ENCODE data around the gene RTKN. TPM values are rescaled to one million over a fixed set of nuclear protein-coding genes. Genes with fewer than 3 reads are reported as not detected.

Gene RTKN
- total RNA-seq, 1 donor from 2014 or later, result 88.7 TPM

- no peak for TF ChIP-seq CTCF (IDR thresholded peaks at IDR 0.05; ENCODE audit: partially characterized antibody, unreplicated experiment)
- no peaks in the 10 kb centered on the region for H3K36me3 Mint-ChIP-seq (ENCODE audit: unreplicated experiment)
- H3K27me3 Mint-ChIP-seq (ENCODE audit: unreplicated experiment), result peaks cover 2% of the 10 kb centered on the region
- no peak overlapping the region for H3K27ac Mint-ChIP-seq (ENCODE audit: unreplicated experiment)
- DNase-seq, result no peak
- H3K4me1 Mint-ChIP-seq (ENCODE audit: low read depth, unreplicated experiment), result peaks cover 3% of the 10 kb centered on the region
- no peak overlapping the region for H3K4me3 Mint-ChIP-seq (ENCODE audit: unreplicated experiment)
- peaks cover 8% of the 10 kb centered on the region for H3K9me3 Mint-ChIP-seq (ENCODE audit: unreplicated experiment)
Observed at GRCh38 chr2:74429487-74430451, 12.0 kb downstream of the RTKN start.

- Mint-ChIP-seq H3K27me3 (ENCODE audit: unreplicated experiment) (peaks cover 2% of the 10 kb centered on the region), H3K4me3 (ENCODE audit: unreplicated experiment) (no peak overlapping the region), H3K36me3 (ENCODE audit: unreplicated experiment) (no peaks in the 10 kb centered on the region), H3K9me3 (ENCODE audit: unreplicated experiment) (peaks cover 7% of the 10 kb centered on the region), H3K4me1 (ENCODE audit: low read depth, unreplicated experiment) (peaks cover 3% of the 10 kb centered on the region), H3K27ac (ENCODE audit: unreplicated experiment) (no peak overlapping the region)
- no peak for TF ChIP-seq CTCF (IDR thresholded peaks at IDR 0.05; ENCODE audit: partially characterized antibody, unreplicated experiment)
- DNase-seq, result no peak
Observed at GRCh38 chr2:74428675-74429074, 13.1 kb downstream of the RTKN start.

- H3K36me3 Mint-ChIP-seq (ENCODE audit: unreplicated experiment), result no peaks in the 10 kb centered on the region
- no peak overlapping the region for H3K27ac Mint-ChIP-seq (ENCODE audit: unreplicated experiment)
- H3K4me3 Mint-ChIP-seq (ENCODE audit: unreplicated experiment), result no peak overlapping the region
- H3K9me3 Mint-ChIP-seq (ENCODE audit: unreplicated experiment), result peaks cover 11% of the 10 kb centered on the region
- TF ChIP-seq CTCF (IDR thresholded peaks at IDR 0.05; ENCODE audit: partially characterized antibody, unreplicated experiment), result no peak
- H3K27me3 Mint-ChIP-seq (ENCODE audit: unreplicated experiment), result peaks cover 2% of the 10 kb centered on the region
- peaks cover 3% of the 10 kb centered on the region for H3K4me1 Mint-ChIP-seq (ENCODE audit: low read depth, unreplicated experiment)
- DNase-seq, result no peak
Observed at GRCh38 chr2:74427551-74427950, 14.2 kb downstream of the RTKN start.

- DNase-seq, result no peak
- no peak overlapping the region for H3K4me3 Mint-ChIP-seq (ENCODE audit: unreplicated experiment)
Observed at GRCh38 chr2:74426181-74426758, 15.5 kb downstream of the RTKN start.

More at GRCh38 chr2:74426181-74426758, 15.5 kb downstream of the RTKN start:
- Mint-ChIP-seq H3K27me3 (ENCODE audit: unreplicated experiment) (peaks cover 8% of the 10 kb centered on the region), H3K36me3 (ENCODE audit: unreplicated experiment) (no peaks in the 10 kb centered on the region), H3K9me3 (ENCODE audit: unreplicated experiment) (peaks cover 14% of the 10 kb centered on the region), H3K27ac (ENCODE audit: unreplicated experiment) (no peak overlapping the region), H3K4me1 (ENCODE audit: low read depth, unreplicated experiment) (peaks cover 3% of the 10 kb centered on the region)
- no peak for TF ChIP-seq CTCF (IDR thresholded peaks at IDR 0.05; ENCODE audit: partially characterized antibody, unreplicated experiment)
